SU-DHL-6 (cell line): Measurements from ENCODE around the gene CFAP126.
"Not testable (repeated sequence)": the region's sequence is repeated elsewhere in the genome, so short reads cannot be mapped to it uniquely, and the experiment has no call there.

ENCODE experiments used
- H2AFZ ChIP-seq: fragments of 200-600 bp; sonication (generic); 2 replicates; pipeline ENCODE4 v1.6.1; 2014; ENCODE audit warnings: low read depth, mild to moderate bottlenecking, moderate library complexity, mixed read lengths, antibody characterized with exemption, low read length; ENCODE audit not compliant: severe bottlenecking
- H3F3A ChIP-seq: fragments of 200-600 bp; shearing (Covaris generic); 2 replicates; pipeline ENCODE4 v1.6.0; 2016; ENCODE audit warnings: antibody characterized with exemption, mild to moderate bottlenecking; ENCODE audit not compliant: insufficient read depth
- H3K27ac ChIP-seq: fragments of 200-600 bp; sonication (generic); 2 replicates; pipeline ENCODE4 v1.5.1; 2016; ENCODE audit warnings: low read depth, mild to moderate bottlenecking, low read length, moderate library complexity, mixed read lengths
- H3K27me3 ChIP-seq: fragments of 200-600 bp; sonication (generic), shearing (Covaris generic); 2 replicates; pipeline ENCODE4 v1.6.0; 2014; ENCODE audit warnings: mild to moderate bottlenecking, low read length
- H3K36me3 ChIP-seq: fragments of 200-600 bp; sonication (generic); 2 replicates; pipeline ENCODE4 v1.6.1; 2014; ENCODE audit warnings: mild to moderate bottlenecking, low read length, mixed read lengths
- H3K4me2 ChIP-seq: fragments of 300-600, 200-600 bp; shearing (Covaris generic), sonication (generic); 2 replicates; pipeline ENCODE4 v1.6.0; 2014; ENCODE audit warnings: low read length, low read depth, mild to moderate bottlenecking; ENCODE audit not compliant: poor library complexity, severe bottlenecking
- H3K4me3 ChIP-seq: fragments of 200-600 bp; sonication (generic); 2 replicates; pipeline ENCODE4 v1.5.1; 2014; ENCODE audit warnings: antibody characterized with exemption, low read length, mild to moderate bottlenecking, mixed read lengths; ENCODE audit not compliant: insufficient read depth, poor library complexity, severe bottlenecking
- H3K79me2 ChIP-seq: fragments of 200-600 bp; sonication (generic); 2 replicates; pipeline ENCODE4 v1.6.1; 2014; ENCODE audit warnings: mild to moderate bottlenecking, low read length, moderate library complexity; ENCODE audit not compliant: insufficient read depth
- H3K9ac ChIP-seq: fragments of 200-600 bp; sonication (generic); 2 replicates; pipeline ENCODE4 v1.7.0; 2014; ENCODE audit warnings: mild to moderate bottlenecking, low read length
- H3K9me2 ChIP-seq: fragments of 200-600 bp; sonication (generic); replicated peaks from 2 replicates; pipeline ENCODE4 v1.6.1; 2014; ENCODE audit warnings: low read length; ENCODE audit not compliant: insufficient read depth
- H3K9me3 ChIP-seq: fragments of 200-600 bp; sonication (generic); 2 replicates; pipeline ENCODE4 v1.6.1; 2014; ENCODE audit warnings: low read length, mixed read lengths; ENCODE audit not compliant: insufficient read depth
- H4K20me1 ChIP-seq: fragments of 200-600 bp; sonication (generic); 2 replicates; pipeline ENCODE4 v1.6.1; 2014; ENCODE audit warnings: low read depth, mild to moderate bottlenecking, antibody characterized with exemption, low read length, moderate library complexity, mixed read lengths
- EZH2phosphoT487 ChIP-seq: fragments of 200-600 bp; sonication (generic), shearing (Covaris generic); conservative IDR thresholded peaks from 2 replicates; pipeline ENCODE4 v1.6.1; 2018; ENCODE audit warnings: mild to moderate bottlenecking, antibody characterized with exemption, low read length, moderate library complexity, mixed read lengths
- TF ChIP-seq, protein P1 (sequence below): fragments of 200-600 bp; sonication (generic); IDR thresholded peaks from one replicate; pipeline ENCODE4 v1.5.1; 2017; ENCODE audit warnings: antibody characterized with exemption, mild to moderate bottlenecking, low read length, moderate library complexity; ENCODE audit not compliant: insufficient read depth, poor library complexity, severe bottlenecking

CFAP126 gene, protein sequence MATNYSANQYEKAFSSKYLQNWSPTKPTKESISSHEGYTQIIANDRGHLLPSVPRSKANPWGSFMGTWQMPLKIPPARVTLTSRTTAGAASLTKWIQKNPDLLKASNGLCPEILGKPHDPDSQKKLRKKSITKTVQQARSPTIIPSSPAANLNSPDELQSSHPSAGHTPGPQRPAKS

DNA sequence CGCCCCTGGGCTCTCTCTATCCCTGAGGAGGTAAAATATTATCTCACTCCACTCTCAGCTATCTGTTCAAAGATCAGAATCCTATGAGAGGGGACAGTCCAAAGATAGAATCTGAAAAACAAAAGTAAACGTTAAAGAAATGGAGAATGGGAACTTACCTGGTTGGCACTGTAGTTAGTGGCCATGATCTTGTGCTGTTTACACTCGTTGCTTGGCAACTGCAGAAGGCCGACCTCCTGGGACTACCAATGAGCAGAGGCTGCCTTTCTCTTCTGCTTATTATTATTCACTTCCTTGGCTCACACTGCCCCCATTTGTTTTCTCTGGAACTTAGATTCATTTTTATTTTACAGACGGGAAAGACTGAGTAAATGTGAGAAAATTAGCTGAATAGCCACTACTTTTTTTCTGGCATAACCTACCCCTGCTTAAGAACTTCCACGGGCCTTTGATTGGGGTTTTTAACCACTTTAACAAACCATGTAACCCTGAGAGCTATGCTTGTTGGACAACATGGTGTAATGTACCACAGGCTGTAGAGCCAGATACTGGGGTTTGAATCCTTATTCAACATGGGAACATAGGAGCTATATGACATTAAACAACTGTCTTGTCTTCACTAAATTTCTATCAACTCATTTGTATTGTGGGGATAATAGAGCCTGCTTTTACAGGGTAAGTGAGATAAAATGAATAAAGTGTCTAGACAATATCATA, at the start of gene CFAP126:
TSS of gene CFAP126 (minus strand) at position 193 of the 717 bp plus-strand sequence. CDS start at position 185, 8 bp downstream.
- Histone ChIP-seq H3K9ac (no peak within 1 kb of the TSS), H4K20me1 (no peaks in the 10 kb centered on the region), H3K27me3 (no peaks in the 10 kb centered on the region), H2AFZ (no peak within 1 kb of the TSS), H3K9me3 (no peaks in the 10 kb centered on the region), H3K4me3 (no peak within 1 kb of the TSS), H3K4me2 (no peak within 1 kb of the TSS), H3K27ac (no peak within 1 kb of the TSS), H3F3A (no peaks in the 10 kb centered on the region), H3K36me3 (no peaks in the 10 kb centered on the region; the same call in 1 of the 2 replicates), H3K79me2 (no peaks in the 10 kb centered on the region), H3K9me2 (no peaks in the 10 kb centered on the region)
- no peak for TF ChIP-seq EZH2phosphoT487
- TF ChIP-seq, protein P1, sequence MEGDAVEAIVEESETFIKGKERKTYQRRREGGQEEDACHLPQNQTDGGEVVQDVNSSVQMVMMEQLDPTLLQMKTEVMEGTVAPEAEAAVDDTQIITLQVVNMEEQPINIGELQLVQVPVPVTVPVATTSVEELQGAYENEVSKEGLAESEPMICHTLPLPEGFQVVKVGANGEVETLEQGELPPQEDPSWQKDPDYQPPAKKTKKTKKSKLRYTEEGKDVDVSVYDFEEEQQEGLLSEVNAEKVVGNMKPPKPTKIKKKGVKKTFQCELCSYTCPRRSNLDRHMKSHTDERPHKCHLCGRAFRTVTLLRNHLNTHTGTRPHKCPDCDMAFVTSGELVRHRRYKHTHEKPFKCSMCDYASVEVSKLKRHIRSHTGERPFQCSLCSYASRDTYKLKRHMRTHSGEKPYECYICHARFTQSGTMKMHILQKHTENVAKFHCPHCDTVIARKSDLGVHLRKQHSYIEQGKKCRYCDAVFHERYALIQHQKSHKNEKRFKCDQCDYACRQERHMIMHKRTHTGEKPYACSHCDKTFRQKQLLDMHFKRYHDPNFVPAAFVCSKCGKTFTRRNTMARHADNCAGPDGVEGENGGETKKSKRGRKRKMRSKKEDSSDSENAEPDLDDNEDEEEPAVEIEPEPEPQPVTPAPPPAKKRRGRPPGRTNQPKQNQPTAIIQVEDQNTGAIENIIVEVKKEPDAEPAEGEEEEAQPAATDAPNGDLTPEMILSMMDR: peak; percentile 11

DNA sequence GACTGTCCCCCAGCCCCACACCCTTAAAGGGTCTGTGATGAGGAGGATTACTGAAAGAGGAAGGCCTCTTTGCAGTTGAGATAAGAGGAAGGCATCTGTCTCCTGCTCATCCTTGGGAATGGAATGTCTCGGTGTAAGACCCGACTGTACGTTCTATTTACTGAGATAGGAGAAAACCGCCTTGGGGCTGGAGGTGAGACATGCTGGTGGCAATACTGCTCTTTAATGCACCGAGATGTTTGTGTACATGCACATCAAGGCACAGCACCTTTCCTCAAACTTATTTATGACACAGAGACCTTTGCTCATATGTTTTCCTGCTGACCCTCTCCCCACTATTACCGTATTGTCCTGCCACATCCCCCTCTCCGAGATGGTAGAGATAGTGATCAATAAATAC, 45.4 kb upstream of the CFAP126 start:
- H4K20me1 ChIP-seq, H3K36me3 ChIP-seq, H3F3A ChIP-seq, H3K27me3 ChIP-seq, H3K4me2 ChIP-seq, H3K9ac ChIP-seq, H3K79me2 ChIP-seq, H2AFZ ChIP-seq, H3K27ac ChIP-seq, H3K4me3 ChIP-seq, H3K9me2 ChIP-seq, H3K9me3 ChIP-seq: not testable (repeated sequence)

DNA sequence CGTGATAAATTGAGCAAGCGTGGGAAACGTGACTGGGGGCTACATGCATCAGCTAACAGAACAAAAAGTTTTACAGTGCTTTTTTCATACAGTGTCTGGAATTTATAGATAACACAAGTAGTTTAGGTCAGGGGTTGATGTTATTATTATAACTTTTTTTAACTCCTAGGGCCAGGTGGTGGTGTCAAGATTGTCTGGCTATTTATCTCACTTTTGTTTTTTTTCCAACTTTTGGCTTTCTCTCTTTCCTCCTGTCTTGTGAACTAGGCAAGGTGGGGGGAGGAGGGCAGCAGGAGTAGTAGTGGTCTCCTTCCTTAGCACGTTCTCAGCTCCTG, 42.9 kb upstream of the CFAP126 start:
- not testable (repeated sequence) for H3K36me3 ChIP-seq, H3K27me3 ChIP-seq, H3K4me2 ChIP-seq, H3F3A ChIP-seq, H3K9ac ChIP-seq, H3K27ac ChIP-seq, H4K20me1 ChIP-seq, H3K9me2 ChIP-seq, H3K4me3 ChIP-seq, H2AFZ ChIP-seq, H3K79me2 ChIP-seq, H3K9me3 ChIP-seq

DNA sequence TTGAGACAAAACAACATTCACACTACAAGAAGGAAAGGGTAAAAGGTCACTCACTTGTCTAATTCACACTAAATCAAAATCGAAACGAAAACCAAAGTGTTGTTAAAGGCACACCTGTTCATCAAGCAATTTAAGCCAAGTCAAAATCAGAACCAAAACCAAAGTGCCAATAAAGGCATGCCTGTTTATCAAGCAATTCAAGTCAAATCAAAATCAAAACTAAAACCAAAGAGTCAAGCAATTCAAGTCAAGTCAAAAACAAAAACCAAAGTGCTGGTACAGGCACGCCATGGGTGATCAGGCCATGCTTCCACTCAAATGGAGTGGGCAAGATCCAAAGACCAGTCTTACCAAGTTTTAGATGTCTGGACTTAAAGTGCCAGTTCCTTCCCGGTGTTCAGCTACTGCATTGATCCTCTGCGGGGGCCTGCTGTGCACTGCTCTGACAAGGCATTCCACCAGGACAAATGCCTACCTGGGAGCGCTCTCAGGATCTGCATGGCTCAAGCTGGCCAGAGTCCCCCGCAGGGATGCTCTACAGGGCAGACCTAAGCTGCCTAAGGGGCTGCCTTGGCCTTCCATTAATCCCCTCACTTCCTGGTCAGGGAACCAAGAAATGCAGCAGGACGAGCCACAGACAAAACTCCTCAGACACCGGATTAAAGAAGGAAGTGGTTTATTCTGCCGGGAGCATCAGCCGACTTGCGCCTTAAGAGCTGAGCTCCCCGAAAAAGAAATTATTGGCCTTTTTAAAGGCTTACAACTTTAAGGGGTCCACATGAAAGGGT, 42.4 kb upstream of the CFAP126 start:
- H3K4me3 ChIP-seq, H3K36me3 ChIP-seq, H2AFZ ChIP-seq, H3K4me2 ChIP-seq, H3K27me3 ChIP-seq, H4K20me1 ChIP-seq, H3F3A ChIP-seq, H3K79me2 ChIP-seq, H3K27ac ChIP-seq, H3K9ac ChIP-seq, H3K9me3 ChIP-seq, H3K9me2 ChIP-seq: not testable (repeated sequence)
